GM21717 (cell line): ENCODE data around the gene TSPYL4.
A peak's percentile ranks its signal among the peaks of the same experiment; 100 is the strongest.
"Not testable (repeated sequence)": the region's sequence is repeated elsewhere in the genome, so short reads cannot be mapped to it uniquely, and the experiment has no call there.

Source experiments
- ATAC-seq: cut with Tn5 transposase; IDR thresholded peaks from one replicate; pipeline ENCODE4 v1.9.1; 2021; ENCODE audit warnings: mild to moderate bottlenecking, moderate library complexity; ENCODE audit not compliant: unreplicated experiment

TSPYL4 gene

GRCh38 chr6:116253505-116254296 is at the start of gene TSPYL4:
TSPYL4 (minus strand) TSS chr6:116254075; CDS start chr6:116254008, 67 bp downstream.
- peak; percentile 100 for ATAC-seq

GRCh38 chr6:116301104-116301503 is 47.2 kb upstream of the TSPYL4 start:
- no peak for ATAC-seq

GRCh38 chr6:116300566-116300965 is 46.7 kb upstream of the TSPYL4 start:
- no peak for ATAC-seq

- no peak for ATAC-seq
Measured at GRCh38 chr6:116298973-116299372, 45.1 kb upstream of the TSPYL4 start.

- no peak for ATAC-seq
Measured at GRCh38 chr6:116298273-116298672, 44.4 kb upstream of the TSPYL4 start.

- no peak for ATAC-seq
Measured at GRCh38 chr6:116292553-116292952, 38.7 kb upstream of the TSPYL4 start.

GRCh38 chr6:116291701-116292396 is 38.0 kb upstream of the TSPYL4 start:
- no peak for ATAC-seq

GRCh38 chr6:116290799-116291198 is 36.9 kb upstream of the TSPYL4 start:
- ATAC-seq: no peak

- ATAC-seq: no peak
Measured at GRCh38 chr6:116289876-116290275, 36.0 kb upstream of the TSPYL4 start.

GRCh38 chr6:116287689-116288282 is 33.9 kb upstream of the TSPYL4 start:
- ATAC-seq: peak; percentile 62

GRCh38 chr6:116286773-116287358 is 33.0 kb upstream of the TSPYL4 start:
- ATAC-seq: no peak

GRCh38 chr6:116284984-116285383 is 31.1 kb upstream of the TSPYL4 start:
- not testable (repeated sequence) for ATAC-seq

- no peak for ATAC-seq
Measured at GRCh38 chr6:116283191-116283590, 29.3 kb upstream of the TSPYL4 start.

GRCh38 chr6:116282698-116283097 is 28.8 kb upstream of the TSPYL4 start:
- no peak for ATAC-seq

- no peak for ATAC-seq
Measured at GRCh38 chr6:116280933-116281316, 27.1 kb upstream of the TSPYL4 start.

- ATAC-seq: no peak
Measured at GRCh38 chr6:116280161-116280932, 26.5 kb upstream of the TSPYL4 start.

GRCh38 chr6:116279232-116280160 is 25.6 kb upstream of the TSPYL4 start, which contains the start of gene TSPYL1:
TSPYL1 (minus strand) TSS chr6:116279930; CDS start chr6:116279830, 100 bp downstream.
- ATAC-seq: peak; percentile 96

- ATAC-seq: no peak
Measured at GRCh38 chr6:116278854-116279231, 25.0 kb upstream of the TSPYL4 start.

GRCh38 chr6:116278481-116278829 is 24.6 kb upstream of the TSPYL4 start:
- ATAC-seq: no peak

- no peak for ATAC-seq
Measured at GRCh38 chr6:116277124-116277523, 23.2 kb upstream of the TSPYL4 start.
